AML-193 (cell line): ENCODE measurements around the gene SETD1A.

Source experiments
- DNase-seq, 2 experiments: peaks; one replicate each; lab custom pipeline; 2025; lab: John Stamatoyannopoulos, UW

The SETD1A gene

DNA sequence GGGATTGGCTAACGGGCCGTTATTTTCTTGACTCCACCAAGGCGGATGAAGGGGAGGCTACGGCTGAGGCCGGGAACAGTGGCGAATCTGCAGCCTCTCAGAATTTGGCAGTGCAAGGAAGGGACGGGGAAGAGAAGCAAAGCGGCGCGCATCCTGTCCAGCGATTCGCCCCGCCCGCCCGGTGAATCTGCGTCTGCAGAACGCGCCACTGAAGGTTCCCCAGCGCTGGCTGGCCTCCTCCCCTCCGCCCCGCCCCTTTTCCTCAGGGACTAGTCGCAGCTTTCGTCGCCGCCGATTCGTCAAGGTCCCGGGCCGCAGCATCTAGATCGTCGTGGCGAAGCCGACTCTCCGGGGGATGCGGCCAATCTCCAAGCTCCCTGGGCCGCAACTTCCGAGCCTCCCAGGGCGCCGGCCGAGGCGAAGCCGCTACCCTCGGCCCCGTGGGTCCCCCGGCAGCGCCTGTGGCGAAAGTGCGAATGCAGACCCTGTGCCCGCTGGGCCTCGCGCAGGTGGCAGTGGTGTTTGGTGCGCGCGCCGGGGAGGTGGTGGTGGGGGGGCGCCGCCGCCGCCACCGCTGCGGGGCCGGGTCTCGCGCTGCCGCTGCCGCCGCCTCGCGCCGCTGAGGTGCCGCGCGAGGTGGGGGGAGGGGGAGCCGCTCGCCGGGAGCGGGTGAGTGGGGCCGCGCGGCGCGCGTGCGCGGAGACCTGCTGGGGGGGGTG lies at the start of gene SETD1A:
TSS of gene SETD1A (plus strand) at position 299 of the 719 bp plus-strand sequence. CDS start 978 bp downstream, outside the sequence.
- DNase-seq = peak; percentile 87 to 89

DNA sequence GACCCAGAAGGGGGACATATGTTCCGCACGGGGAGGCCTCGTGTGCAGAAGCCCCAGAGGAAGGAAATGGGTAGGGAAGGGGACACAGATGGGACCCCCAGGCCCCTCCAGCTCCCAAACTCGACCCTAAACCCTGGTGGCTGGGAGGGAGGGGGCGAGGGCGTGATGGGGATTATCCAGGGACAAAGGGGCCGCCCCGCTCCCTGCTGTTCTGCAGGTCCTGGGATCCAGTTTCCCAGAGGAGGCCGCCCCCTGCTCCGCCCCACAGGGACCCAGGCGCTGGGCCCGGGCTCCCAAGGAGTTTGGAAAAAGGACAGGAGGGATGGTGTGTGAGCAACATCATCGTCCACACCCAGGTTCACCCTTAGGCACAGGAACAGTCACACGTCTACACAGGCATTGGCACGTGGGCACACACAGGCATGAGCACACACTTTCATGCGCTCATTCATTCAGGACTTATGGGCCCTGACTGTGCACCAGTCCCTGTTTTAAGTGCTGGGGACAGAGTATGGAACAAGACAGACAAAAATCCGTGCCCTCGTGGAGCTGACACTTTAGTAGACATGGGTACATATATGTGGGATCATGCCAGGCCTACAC lies 47.0 kb upstream of the SETD1A start:
- no peak for DNase-seq

DNA sequence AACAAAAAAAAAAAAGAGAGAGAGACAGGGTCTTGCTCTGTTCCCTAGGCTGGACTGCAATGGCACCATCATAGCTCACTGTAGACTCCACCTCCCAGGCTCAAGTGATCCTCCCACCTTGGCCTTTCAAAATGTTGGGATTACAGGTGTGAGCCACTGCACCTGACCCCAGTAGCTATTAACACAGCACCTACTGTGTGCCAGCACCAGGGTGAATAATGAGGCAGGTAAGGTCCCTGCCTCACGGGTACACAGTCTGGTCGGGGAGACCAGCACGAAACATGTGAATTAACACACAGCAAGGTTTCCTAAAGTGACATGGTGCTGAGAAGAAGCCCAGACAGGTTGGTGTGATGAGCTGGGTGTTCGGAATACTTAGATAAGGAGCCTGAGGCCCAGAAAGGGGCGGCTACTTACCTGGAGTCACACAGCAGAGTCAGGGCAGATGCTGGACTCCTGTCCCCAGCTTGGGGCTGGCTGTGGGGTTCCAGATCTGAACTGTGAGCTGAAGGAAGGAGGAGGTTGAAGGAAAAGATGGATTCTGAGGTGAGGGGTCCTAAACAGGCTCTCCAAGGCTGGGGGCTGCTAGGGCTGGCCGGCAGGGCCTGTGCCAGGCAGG lies 44.7 kb upstream of the SETD1A start:
- DNase-seq = no peak

DNA sequence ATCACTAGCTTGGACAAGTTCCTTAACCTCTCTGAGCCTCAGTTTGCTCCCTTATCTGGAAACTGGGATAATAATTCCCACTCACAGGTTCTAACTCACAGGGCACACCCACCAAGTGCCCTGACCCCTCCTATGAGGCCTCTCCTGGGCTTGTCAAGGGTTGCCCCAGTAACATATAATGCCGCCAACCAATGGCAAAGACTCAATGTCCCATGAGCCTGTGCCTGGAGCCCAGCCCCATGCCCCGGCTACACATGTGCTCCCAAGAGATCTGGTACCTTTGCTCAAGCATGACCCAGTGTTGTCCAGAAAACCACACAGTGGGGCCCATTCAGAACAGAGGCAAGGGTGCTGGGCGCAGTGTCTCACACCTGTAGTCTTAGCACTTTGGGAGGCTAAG lies 42.7 kb upstream of the SETD1A start:
- no peak for DNase-seq

DNA sequence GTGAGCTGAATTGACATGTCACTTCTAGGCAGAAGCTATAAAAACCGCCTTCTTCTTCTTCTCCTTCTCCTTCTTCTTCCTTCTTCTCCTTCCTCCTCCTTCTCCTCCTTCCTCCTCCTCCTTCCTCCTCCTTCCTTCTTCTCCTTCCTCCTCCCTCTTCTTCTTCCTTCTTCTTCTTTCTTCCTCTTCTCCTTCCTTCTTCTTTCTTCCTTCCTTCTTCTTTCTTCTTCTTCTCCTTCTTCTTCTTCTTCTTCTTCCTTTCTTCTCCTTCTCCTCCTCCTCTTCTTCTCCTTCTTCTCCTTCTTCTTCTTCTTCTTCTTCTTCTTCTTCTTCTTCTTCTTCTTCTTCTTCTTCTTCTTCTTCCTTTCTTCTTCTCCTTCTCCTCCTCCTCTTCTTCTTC lies 38.9 kb upstream of the SETD1A start:
- no peak for DNase-seq

DNA sequence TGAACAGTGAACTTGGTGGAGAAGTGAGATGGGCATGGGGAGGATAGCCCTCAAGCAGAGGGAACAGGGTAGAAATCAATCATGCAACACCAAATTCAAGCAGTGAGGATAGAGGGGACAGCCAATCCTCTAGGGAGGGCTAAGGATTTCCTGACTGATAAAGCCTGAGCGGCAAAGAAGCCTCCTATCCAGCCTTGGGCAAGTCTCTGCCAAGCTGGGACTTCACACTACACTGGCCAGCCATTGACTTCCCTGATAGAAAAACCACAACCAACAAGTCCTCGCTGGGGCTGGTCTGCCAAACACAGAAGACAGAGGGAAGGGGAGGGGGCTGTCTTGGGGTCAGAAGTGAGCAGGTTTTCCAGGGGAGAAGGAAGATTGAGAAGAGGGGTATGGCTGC lies 36.7 kb upstream of the SETD1A start:
- DNase-seq = no peak

DNA sequence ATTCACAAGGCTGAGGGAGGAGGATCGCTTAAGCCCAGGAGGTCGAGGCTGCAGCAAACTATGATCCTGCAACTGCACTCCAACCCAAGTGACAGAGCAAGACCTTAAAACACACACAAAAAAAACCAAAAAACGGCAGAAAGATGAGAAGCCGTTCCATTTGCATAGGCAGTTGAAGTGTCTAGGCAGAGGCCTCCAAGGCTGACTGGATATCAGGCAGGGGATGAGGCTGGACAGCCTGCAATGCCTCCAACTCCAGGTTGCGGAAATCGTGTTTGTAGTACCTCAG lies 36.2 kb upstream of the SETD1A start:
- DNase-seq = no peak

DNA sequence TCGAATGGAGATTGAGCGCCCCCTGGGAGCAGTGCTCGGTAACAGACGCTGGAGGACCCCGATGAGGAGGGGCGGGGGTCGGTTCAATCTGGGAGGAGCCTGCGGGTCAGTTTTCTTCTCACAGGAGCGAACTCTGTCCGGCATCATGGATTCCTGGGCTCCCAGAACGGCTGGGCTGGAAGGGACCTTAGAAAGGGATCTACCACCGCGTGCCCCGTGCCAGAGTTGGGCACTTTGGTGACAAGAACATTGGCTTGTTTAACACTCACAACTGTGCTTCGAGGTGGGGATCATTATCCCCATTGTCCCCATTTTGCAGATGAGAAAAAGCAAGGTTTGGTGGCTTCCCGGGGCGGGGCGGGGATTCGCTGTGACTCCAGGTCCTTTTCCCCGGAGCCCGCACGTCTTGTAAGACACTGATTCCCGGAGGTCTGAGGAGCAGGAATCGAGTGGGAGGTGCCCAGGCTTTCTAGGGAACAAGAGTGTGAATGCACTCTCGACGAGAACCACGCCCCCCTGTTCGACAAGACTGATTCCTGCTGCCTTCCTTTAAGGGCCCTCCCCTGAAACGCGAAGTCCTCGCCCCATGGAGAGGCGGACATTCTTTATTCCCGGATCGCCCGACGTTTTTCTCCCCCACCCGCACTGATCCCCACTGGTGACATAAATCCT lies 35.7 kb upstream of the SETD1A start:
- DNase-seq = peak; percentile 79 to 83

DNA sequence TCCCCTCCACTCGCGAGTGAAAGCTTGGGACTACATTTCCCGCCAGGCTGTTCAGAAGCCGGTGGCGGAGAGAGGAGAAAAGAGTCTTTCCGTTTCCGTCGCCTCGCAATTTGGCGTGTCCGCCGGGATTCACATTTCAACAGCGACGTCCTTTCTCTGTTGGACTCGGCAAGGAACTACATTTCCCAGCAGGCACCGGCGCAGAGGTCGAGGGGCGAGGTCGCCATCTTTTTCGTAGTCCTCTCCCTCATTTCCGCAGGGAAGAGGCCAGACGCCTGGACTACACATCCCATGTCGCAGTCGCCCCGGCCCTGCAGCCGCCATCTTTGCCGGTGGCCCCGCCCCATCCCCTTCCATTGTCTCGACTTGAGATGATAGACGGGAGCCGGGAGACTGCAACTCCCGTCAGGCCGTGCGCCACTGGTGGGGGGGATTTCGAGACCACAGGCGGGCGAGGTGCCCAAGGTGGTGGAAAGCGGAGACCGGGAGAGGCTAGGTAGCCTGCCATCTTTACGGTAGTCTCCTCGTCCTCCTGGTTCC lies 35.1 kb upstream of the SETD1A start:
- peak; percentile 96 to 97 for DNase-seq

DNA sequence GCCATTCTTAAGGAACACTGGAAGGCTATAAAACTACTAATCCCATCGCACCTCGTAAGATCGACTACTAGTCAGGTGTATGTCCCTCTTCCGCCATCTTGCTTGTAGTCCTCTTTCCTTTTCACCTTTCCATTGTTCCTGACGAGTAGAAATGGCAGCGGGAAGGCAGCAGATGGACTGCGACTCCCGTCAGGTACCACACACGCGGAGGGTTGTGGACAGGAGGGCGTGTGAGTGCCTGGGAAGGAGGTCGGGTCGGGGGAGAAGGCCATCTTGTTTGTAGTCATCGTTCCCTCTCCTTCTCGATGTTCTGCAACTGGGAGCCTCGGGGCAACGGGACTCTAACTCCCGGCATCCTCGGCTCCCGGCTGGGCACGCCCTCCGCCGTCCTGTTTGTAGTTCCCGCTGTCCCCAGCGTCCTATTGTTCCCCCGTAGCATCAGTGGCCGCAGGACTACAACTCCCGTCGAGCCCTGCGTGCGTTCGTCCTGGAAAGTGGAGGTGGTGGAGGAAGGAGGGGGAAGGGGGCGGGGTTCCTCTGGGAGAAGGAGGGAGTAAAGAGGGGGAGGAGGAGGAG lies 34.5 kb upstream of the SETD1A start:
- peak; percentile 98 for DNase-seq

DNA sequence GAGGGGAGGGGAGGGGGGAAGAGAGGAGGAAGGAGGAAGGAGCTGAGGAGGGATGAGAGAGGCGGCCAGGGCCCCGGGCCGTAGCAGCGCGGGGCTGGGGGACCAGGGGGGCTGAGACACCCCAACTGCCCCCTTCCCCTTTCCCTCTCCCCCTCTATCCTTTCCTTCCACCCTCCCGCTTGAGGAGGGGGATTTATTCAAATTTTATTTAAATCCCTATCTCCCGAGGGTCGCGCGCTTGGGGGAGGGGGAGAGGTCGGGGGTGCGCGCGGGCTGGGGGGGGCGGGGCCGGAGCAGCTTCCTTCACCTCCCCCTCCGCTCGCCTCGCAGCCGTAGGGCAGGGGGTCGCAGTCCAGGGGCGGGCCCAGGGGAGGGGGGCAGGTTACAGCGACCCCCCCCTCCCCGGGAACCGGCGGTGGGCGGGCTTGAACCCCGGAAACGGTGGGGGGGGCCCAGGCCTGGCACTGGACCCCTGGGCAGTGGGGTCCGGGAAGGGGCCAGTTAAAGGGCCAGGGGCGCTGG lies 33.9 kb upstream of the SETD1A start, which contains the start of gene FBXL19:
TSS of gene FBXL19 (plus strand) at position 19 of the 522 bp plus-strand sequence. CDS start 2,183 bp downstream, outside the sequence.
- no peak for DNase-seq

DNA sequence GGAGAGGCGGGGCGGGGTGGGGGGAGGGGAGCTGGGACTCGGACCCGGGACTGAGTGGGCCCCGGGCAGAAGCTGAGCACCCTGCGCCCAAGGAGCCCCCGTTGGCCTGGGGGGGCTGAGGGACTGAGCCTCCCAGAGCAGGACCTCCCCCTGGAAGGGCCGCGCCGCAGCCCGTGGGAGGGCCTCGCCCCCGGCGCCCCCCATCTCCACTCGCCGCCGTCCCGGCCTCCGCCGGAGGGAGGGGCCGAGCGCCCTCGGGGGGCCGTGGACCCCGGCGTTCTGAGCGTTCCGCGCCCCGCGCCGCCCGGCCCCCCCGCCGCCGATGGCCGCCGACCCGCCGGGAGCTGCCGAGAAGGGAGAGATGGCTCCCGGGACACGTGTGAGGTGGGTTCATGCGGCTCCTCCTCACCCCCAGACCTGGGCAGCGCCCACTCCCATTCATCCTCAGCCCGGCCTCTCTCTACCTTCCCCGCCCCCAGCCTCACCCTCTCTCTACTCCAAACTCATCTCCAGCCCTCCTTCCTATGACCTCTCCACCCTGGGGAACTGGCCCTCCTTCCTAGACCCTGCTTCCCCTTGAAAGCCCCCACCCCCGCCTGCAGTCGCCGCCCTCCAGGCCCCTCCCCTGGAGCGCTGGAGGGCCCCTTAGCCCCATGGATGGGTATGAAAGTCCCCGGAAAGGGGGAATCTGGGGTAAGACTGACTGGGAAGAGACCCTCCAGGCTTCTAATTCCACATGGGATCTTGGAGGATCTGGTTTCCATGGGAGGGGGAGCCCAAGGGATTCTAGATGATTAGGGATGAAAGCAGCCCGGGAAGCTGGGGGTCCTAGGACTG lies 33.3 kb upstream of the SETD1A start:
- no peak for DNase-seq

DNA sequence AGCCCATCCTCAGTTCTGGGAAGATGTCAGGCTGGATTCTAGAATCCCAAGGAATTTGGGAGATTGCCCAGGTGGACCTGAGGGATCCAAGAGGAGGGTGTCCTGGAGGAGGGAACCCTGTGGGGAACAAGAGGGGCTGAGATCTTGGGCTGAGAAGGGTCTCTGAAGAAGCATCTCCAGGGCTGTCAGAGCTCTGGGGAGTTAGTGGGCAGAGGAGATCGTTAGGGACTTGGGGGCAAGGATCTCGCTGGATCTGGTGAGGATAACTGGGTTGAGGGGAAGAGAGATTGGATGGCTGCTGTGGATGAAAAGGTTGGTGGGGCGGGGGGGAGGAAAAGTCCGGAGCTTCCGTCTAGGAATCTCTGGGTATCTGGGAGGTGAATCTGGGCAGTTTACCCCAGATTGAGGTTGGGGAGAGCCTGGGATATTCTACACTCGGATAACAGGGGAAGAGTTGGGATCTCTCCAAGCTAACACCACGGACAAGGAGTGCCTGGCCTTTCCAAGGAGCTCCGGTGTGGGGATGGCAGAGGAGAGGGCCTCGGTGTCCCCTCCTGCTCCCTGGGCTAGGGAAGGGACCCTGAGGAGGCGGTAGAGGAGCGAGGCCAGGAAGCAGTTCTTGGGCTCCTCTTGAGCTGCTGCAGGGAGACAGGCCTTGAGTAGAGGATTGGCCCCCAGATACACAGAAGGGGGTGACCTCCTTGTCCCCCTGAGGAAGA lies 32.5 kb upstream of the SETD1A start:
- no peak for DNase-seq

DNA sequence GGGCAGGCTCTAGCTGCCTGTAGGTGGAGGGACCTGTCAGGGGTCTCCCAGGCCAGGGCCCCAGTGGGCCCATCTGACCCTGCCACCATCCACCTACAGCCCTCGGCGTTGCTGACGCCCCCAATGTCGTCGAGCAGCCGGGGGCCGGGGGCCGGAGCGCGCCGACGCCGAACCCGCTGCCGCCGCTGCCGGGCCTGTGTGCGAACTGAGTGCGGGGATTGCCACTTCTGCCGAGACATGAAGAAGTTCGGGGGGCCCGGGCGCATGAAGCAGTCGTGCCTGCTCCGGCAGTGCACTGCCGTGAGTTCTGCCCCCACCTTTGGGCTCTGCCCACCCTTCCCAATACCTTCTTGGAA lies 31.9 kb upstream of the SETD1A start:
- DNase-seq = no peak

DNA sequence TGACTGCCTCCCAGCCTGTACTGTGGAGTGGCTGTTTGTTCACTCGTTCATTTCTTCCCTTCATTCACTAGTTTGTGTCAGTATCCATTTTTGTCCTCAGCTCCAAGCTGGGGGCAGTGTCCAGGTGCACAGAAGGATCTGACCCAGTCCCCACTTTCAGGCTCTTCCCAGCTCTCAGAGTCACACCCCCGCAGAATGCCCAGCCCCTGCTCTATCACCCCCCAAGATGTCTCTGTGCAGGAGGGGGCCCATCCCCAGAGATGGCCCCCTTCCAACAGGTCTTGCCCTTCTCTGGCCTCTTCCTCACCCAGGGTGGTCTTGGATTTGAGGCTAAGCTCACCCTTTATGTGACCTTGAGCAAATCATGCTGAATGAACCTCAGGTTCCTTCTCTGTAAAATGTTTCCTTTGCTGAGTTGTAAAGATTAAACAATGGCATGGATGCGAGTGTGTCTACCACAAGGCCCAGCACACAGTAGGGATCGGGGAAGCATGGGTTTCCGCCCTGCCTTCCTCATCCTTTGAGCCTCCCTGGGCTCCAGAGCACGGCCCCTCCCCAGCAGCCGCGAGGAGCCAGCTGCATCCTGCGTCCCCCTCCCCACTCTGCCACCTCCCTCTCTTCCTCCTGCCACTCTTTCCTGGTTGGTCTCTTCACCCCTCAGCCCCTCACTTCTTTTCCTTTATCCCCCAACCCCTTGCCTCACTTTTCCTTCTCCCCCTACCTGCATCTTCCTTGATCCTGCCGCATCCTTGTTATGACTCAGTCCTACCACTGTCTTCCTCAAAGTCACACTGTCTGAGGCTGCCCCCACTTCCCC lies 31.4 kb upstream of the SETD1A start:
- no peak for DNase-seq

DNA sequence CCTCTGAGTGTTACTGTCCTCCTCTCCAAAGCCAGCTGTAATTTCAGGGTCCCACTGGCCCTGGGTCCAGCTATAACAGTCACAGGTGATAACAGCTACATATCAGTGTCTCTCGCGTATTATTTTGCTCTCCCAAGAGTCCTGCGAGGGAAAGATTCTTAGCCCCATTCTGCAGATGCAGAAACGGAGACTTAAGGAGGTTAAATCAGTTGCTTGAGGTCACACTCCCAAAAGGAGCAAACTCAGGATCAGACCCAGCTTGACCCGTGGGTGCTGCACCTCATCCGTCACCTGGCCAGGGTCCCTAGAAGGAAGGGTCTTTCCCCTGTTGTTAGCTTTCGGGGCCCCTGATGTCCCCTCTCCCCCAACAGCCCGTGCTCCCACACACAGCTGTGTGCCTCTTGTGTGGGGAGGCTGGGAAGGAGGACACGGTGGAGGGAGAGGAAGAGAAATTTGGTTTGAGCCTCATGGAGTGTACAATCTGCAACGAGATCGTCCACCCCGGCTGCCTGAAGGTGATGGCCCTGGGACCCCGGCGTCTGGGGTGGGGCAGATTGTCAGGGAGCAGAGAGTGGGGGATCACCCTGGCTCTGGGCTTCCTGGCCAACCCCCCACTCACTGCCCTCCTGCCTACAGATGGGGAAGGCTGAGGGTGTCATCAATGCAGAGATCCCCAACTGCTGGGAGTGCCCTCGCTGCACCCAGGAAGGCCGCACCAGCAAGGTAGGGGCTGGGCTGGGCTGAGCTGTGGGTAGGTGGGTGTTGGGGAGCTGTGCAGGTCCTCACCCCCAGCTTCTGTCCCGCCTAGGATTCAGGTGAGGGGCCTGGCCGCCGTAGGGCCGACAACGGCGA lies 30.4 kb upstream of the SETD1A start:
- DNase-seq = no peak

DNA sequence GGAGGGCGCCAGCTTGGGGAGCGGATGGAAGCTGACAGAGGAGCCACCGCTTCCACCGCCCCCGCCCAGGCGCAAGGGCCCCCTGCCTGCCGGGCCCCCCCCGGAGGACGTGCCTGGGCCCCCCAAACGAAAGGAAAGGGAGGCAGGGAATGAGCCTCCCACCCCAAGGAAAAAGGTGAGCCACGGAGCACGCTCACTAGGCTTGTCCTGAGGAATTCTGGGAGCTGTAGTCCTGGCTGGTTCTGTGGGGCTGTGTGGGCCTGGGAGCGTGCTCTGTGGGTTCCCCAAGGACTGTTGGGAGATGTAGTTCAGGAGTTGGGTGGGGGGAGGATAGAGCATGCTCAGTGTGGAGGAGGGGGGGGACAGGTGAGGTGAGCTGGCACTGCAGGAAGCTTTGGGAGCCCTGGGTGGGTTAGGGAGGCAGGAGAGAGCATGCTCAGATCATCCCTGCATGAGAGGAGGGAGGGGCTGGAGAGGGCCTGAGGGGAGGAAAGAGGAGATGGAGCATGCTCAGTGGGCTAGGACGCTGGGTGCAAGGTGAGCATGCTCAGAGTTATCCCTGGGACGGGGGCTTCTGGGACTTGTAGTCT lies 29.7 kb upstream of the SETD1A start:
- DNase-seq = peak in 1 of 2 experiments; percentile 19

DNA sequence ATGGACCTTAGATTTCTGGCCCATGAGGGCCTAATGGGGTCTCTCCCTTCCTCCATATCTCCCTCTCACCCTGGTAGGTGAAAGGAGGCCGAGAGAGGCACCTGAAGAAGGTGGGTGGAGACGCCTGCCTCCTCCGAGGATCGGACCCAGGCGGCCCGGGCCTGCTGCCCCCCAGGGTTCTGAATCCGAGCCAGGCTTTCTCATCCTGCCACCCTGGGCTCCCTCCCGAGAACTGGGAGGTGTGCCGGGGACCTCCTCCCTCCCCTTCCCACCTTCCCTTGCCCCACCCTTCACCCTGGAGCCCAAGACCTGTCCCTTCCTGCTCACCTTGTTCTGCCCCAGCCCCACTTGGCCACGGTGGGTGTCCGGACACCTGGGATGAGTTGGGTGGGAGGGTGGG lies 29.2 kb upstream of the SETD1A start:
- DNase-seq = no peak
